SK-N-SH treated with all-trans-retinoic acid at 6 μM for 48 hours (cell line): Measurements from ENCODE around the gene ARHGAP4.

ENCODE experiments used
- ATAC-seq: fragments of 200-7000 bp; cut with Tn5 transposase; 3 replicates; pipeline ENCODE4 v1.9.1; 2020; ENCODE audit warnings: mild to moderate bottlenecking, moderate library complexity
- ARNTL ChIP-seq: fragments of 450-650 bp; formaldehyde crosslinking; IDR thresholded peaks from 2 replicates; pipeline ENCODE4 v1.5.0; 2020; ENCODE audit warnings: low read depth, mild to moderate bottlenecking, moderate library complexity, borderline replicate concordance
- BACH2 ChIP-seq: fragments of 250-450 bp; sonication (Bioruptor Pico); IDR thresholded peaks from 2 replicates; pipeline ENCODE4 v1.9.0; 2021; ENCODE audit warnings: mild to moderate bottlenecking, borderline replicate concordance
- CSDC2 ChIP-seq: fragments of 250-450 bp; sonication (Bioruptor Pico); IDR thresholded peaks from 2 replicates; pipeline ENCODE4 v1.5.0; 2020; ENCODE audit warnings: mild to moderate bottlenecking, moderate library complexity
- ESRRG ChIP-seq: fragments of 250-450 bp; sonication (Bioruptor Pico); IDR thresholded peaks from 2 replicates; pipeline ENCODE4 v1.6.1; 2021; ENCODE audit warnings: mild to moderate bottlenecking
- GLIS3 ChIP-seq: fragments of 250-450 bp; sonication (Bioruptor Pico); IDR thresholded peaks from 2 replicates; pipeline ENCODE4 v1.5.0; 2020; ENCODE audit warnings: mild to moderate bottlenecking, moderate library complexity
- ISL1 ChIP-seq: fragments of 250-450 bp; sonication (Bioruptor Pico); IDR thresholded peaks from 2 replicates; pipeline ENCODE4 v2.1.2; 2022; ENCODE audit warnings: mild to moderate bottlenecking, moderate library complexity
- OSR1 ChIP-seq: fragments of 250-450 bp; sonication (Bioruptor Pico); IDR thresholded peaks from 2 replicates; pipeline ENCODE4 v1.8.0; 2022; ENCODE audit warnings: moderate library complexity, mild to moderate bottlenecking, inconsistent platforms
- PPARA ChIP-seq: fragments of 250-450 bp; sonication (Bioruptor Pico); IDR thresholded peaks from 2 replicates; pipeline ENCODE4 v1.5.0; 2020; ENCODE audit warnings: mild to moderate bottlenecking, borderline replicate concordance
- SNAI2 ChIP-seq: fragments of 250-450 bp; sonication (Bioruptor Pico); IDR thresholded peaks from 2 replicates; pipeline ENCODE4 v1.5.0; 2020; ENCODE audit warnings: mild to moderate bottlenecking, moderate library complexity
- TCF4 ChIP-seq: fragments of 250-450 bp; sonication (Bioruptor Pico); IDR thresholded peaks from 2 replicates; pipeline ENCODE4 v1.8.0; 2021; ENCODE audit warnings: mild to moderate bottlenecking, moderate library complexity, borderline replicate concordance
- ZFP30 ChIP-seq: fragments of 450-650 bp; formaldehyde crosslinking; IDR thresholded peaks from 2 replicates; pipeline ENCODE4 v1.5.0; 2022; ENCODE audit warnings: mild to moderate bottlenecking, moderate library complexity
- ZNF565 ChIP-seq: fragments of 450-650 bp; formaldehyde crosslinking; conservative IDR thresholded peaks from 2 replicates; pipeline ENCODE4 v1.5.0; 2020; ENCODE audit warnings: low read depth, mild to moderate bottlenecking, moderate library complexity
- ZNF70 ChIP-seq: fragments of 450-650 bp; formaldehyde crosslinking; IDR thresholded peaks from 2 replicates; pipeline ENCODE4 v1.5.0; 2020; ENCODE audit warnings: mild to moderate bottlenecking, moderate library complexity
- ZNF8 ChIP-seq: fragments of 450-650 bp; formaldehyde crosslinking; IDR thresholded peaks from 2 replicates; pipeline ENCODE4 v1.5.0; 2020; ENCODE audit warnings: mild to moderate bottlenecking, moderate library complexity
- TF ChIP-seq, protein P1 (sequence below): fragments of 250-450 bp; sonication (Bioruptor Pico); IDR thresholded peaks from 2 replicates; pipeline ENCODE4 v1.5.1; 2020; ENCODE audit warnings: low read depth, mild to moderate bottlenecking, moderate library complexity
- TF ChIP-seq, protein P2 (sequence below): fragments of 250-450 bp; sonication (Bioruptor Pico); IDR thresholded peaks from 2 replicates; pipeline ENCODE4 v1.5.1; 2021; ENCODE audit warnings: mild to moderate bottlenecking, moderate library complexity
- TF ChIP-seq, protein P3 (sequence below): fragments of 250-450 bp; sonication (Bioruptor Pico); IDR thresholded peaks from 2 replicates; pipeline ENCODE4 v1.8.0; 2021; ENCODE audit warnings: low read depth, mild to moderate bottlenecking, moderate library complexity, borderline replicate concordance
- TF ChIP-seq, protein P4 (sequence below): fragments of 250-450 bp; sonication (Bioruptor Pico); IDR thresholded peaks from 2 replicates; pipeline ENCODE4 v1.5.0; 2020; ENCODE audit warnings: mild to moderate bottlenecking, moderate library complexity

The ARHGAP4 gene

DNA sequence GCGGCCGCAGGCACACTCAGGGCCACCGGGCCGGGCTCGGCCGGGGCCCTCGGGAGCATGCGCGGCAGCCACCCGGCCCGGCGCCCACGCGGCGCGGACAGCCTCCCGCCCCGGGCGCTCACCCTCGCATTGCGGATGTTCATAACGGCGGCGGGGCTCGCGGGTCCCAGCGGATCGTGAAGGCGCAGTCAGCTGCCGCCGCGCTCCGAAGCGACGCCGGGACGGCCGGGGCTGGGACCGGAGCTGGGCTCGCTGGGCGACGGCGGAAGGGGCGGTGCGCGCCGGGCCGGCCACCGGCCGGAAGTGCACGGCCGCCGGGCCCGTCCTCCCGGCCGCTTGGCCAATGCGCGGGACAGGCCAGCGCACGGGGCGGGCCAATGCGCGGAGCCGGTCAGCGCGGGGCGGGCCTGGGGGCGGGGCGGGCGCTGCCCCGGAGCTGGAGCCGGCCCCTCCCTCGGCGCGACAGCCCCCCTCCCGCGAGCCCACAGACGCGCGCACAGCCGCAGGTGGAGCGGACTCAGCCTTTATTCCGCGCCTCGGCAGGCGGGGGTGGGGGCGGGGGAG lies 8.8 kb upstream of the ARHGAP4 start, which contains the start of gene NAA10:
NAA10 (minus strand) TSS at position 276 of the 564 bp plus-strand sequence; CDS start at position 143, 133 bp downstream.
- ATAC-seq, result peak; percentile 95
- TF ChIP-seq, protein P1, sequence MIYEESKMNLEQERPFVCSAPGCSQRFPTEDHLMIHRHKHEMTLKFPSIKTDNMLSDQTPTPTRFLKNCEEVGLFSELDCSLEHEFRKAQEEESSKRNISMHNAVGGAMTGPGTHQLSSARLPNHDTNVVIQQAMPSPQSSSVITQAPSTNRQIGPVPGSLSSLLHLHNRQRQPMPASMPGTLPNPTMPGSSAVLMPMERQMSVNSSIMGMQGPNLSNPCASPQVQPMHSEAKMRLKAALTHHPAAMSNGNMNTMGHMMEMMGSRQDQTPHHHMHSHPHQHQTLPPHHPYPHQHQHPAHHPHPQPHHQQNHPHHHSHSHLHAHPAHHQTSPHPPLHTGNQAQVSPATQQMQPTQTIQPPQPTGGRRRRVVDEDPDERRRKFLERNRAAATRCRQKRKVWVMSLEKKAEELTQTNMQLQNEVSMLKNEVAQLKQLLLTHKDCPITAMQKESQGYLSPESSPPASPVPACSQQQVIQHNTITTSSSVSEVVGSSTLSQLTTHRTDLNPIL, result no peak
- TF ChIP-seq ZNF8 (no peak), ZNF565 (CRISPR knock-in tag) (no peak), CSDC2 (CRISPR knock-in tag) (no peak), ESRRG (CRISPR knock-in tag) (no peak), TCF4 (CRISPR knock-in tag) (no peak)
- TF ChIP-seq, protein P2, sequence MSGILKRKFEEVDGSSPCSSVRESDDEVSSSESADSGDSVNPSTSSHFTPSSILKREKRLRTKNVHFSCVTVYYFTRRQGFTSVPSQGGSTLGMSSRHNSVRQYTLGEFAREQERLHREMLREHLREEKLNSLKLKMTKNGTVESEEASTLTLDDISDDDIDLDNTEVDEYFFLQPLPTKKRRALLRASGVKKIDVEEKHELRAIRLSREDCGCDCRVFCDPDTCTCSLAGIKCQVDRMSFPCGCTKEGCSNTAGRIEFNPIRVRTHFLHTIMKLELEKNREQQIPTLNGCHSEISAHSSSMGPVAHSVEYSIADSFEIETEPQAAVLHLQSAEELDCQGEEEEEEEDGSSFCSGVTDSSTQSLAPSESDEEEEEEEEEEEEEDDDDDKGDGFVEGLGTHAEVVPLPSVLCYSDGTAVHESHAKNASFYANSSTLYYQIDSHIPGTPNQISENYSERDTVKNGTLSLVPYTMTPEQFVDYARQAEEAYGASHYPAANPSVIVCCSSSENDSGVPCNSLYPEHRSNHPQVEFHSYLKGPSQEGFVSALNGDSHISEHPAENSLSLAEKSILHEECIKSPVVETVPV (CRISPR knock-in tag), result no peak
- TF ChIP-seq, protein P3, sequence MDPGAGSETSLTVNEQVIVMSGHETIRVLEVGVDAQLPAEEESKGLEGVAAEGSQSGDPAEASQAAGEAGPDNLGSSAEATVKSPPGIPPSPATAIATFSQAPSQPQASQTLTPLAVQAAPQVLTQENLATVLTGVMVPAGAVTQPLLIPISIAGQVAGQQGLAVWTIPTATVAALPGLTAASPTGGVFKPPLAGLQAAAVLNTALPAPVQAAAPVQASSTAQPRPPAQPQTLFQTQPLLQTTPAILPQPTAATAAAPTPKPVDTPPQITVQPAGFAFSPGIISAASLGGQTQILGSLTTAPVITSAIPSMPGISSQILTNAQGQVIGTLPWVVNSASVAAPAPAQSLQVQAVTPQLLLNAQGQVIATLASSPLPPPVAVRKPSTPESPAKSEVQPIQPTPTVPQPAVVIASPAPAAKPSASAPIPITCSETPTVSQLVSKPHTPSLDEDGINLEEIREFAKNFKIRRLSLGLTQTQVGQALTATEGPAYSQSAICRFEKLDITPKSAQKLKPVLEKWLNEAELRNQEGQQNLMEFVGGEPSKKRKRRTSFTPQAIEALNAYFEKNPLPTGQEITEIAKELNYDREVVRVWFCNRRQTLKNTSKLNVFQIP (CRISPR knock-in tag), result no peak
- TF ChIP-seq, protein P4, sequence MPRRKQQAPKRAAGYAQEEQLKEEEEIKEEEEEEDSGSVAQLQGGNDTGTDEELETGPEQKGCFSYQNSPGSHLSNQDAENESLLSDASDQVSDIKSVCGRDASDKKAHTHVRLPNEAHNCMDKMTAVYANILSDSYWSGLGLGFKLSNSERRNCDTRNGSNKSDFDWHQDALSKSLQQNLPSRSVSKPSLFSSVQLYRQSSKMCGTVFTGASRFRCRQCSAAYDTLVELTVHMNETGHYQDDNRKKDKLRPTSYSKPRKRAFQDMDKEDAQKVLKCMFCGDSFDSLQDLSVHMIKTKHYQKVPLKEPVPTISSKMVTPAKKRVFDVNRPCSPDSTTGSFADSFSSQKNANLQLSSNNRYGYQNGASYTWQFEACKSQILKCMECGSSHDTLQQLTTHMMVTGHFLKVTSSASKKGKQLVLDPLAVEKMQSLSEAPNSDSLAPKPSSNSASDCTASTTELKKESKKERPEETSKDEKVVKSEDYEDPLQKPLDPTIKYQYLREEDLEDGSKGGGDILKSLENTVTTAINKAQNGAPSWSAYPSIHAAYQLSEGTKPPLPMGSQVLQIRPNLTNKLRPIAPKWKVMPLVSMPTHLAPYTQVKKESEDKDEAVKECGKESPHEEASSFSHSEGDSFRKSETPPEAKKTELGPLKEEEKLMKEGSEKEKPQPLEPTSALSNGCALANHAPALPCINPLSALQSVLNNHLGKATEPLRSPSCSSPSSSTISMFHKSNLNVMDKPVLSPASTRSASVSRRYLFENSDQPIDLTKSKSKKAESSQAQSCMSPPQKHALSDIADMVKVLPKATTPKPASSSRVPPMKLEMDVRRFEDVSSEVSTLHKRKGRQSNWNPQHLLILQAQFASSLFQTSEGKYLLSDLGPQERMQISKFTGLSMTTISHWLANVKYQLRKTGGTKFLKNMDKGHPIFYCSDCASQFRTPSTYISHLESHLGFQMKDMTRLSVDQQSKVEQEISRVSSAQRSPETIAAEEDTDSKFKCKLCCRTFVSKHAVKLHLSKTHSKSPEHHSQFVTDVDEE (CRISPR knock-in tag), result no peak

DNA sequence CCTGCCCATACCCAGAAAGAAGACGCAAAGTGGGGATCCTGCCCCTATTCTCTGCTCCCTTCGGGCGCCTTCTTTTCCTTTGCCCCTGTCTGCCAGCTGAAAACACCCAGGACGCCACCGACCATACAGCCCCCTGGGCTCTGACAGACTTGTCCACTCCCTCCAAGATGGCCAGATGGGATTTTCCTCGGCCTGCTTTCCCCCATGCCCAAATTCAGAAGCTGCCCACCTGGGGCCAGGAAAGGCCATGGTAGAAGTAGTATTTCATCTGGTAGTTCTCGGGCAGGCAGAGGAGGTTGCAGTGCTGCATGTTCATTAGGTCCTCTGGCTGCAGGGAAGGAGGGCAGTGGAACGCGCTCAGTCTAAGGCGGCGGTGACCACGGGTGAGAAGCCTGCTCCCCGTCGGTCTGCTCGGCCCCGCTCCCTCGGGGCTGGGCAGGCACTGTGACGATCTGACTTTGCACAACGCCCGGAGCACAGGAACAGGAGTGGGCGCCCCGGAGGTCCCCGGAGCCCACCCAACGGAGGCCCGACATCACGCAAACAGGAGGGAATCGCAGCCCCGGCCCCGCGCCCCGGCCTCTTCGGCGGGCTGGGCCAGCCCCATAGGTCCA lies 8.2 kb upstream of the ARHGAP4 start:
- peak; percentile 27 for ATAC-seq
- TF ChIP-seq CSDC2 (CRISPR knock-in tag), result no peak
- TF ChIP-seq OSR1 (CRISPR knock-in tag), result no peak

DNA sequence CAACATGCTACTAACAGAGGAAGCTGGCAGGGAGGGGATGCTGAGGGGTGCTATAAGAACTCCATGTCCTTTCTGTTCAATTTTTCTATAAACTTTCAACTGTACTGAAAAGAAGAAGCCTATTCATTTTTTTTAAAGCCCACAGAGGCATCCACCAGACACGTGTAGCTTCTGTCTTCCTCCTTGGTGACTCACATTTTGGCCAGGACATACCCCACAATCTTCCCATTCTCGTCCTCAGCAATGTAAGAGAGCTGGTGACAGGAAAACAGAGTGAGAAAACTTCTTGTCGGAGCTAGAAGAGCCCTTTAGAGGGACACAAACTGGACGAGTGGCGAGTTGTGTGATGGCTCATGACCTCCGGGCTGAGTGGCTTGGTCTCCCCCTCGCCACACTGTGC lies 7.7 kb upstream of the ARHGAP4 start:
- peak; percentile 10; the same call in 2 of the 3 replicates for ATAC-seq
- TF ChIP-seq GLIS3 (CRISPR knock-in tag) (no peak), ZNF8 (no peak), ZNF565 (CRISPR knock-in tag) (no peak), OSR1 (CRISPR knock-in tag) (no peak), PPARA (no peak), ZNF70 (no peak), BACH2 (CRISPR knock-in tag) (no peak), ISL1 (CRISPR knock-in tag) (no peak), SNAI2 (no peak), TCF4 (CRISPR knock-in tag) (no peak), ARNTL (CRISPR knock-in tag) (no peak), ZFP30 (CRISPR knock-in tag) (no peak), ESRRG (CRISPR knock-in tag) (no peak), CSDC2 (CRISPR knock-in tag) (no peak)
- TF ChIP-seq, protein P3 (CRISPR knock-in tag), result no peak
- TF ChIP-seq, protein P2 (CRISPR knock-in tag), result no peak
- TF ChIP-seq, protein P4 (CRISPR knock-in tag), result no peak
